ENCODE data around the gene PAOX. TPM values are rescaled to one million over a fixed set of nuclear protein-coding genes. Genes with fewer than 3 reads are reported as not detected.

The PAOX gene
- polyA plus RNA-seq, 2 donors = 11.5 to 16.1 TPM

DNA sequence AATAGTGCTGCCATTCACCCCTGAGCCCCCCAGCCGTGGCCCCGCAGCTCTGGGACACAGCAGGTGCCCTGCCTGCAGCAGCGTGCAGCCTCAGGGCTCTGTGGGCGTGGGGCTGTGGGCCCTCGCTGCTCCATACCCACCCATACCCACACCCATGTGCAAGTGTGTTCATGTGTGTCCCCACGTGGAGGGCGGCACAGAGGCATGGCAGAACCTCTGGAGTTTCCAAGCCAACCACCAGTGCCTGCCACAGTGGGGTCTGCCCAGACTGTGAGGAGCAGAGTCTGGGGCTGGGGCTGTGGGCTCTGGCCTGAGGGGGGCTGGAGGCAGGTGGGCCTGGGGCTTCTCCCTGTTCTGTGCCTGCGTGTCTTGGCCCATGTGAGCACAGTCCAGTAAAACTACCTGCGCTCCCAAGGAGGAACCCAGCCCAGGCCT, 29.5 kb upstream of the PAOX start:
- H3K4me3 ChIP-seq (ENCODE audit: low read depth in 1 of 2, low read length in 2 of 2) = no peak overlapping the region
- H3K9me3 ChIP-seq (ENCODE audit: control insufficient read depth in 2 of 2, insufficient read depth in 1 of 2, low read depth in 1 of 2, low read length in 1 of 2) = peaks cover 0 to 3% of the 10 kb centered on the region in 2 donors
- no peaks in the 10 kb centered on the region for H3K36me3 ChIP-seq (ENCODE audit: control insufficient read depth in 2 of 2, insufficient read depth in 2 of 2, low read length in 1 of 2)
- H3K27me3 ChIP-seq (ENCODE audit: control insufficient read depth in 1 of 2, insufficient read depth in 2 of 2, low read length in 2 of 2) = no peaks in the 10 kb centered on the region
- no peak overlapping the region for H3K27ac ChIP-seq (ENCODE audit: low read depth in 2 of 2, low read length in 1 of 2)
- no peaks in the 10 kb centered on the region for H3K4me1 ChIP-seq (ENCODE audit: control insufficient read depth in 2 of 2, insufficient read depth in 2 of 2, low read length in 1 of 2)
- 50 to 56% methylated on average over 9 of the region's 9 CpGs for whole genome bisulfite sequencing, 2 donors

DNA sequence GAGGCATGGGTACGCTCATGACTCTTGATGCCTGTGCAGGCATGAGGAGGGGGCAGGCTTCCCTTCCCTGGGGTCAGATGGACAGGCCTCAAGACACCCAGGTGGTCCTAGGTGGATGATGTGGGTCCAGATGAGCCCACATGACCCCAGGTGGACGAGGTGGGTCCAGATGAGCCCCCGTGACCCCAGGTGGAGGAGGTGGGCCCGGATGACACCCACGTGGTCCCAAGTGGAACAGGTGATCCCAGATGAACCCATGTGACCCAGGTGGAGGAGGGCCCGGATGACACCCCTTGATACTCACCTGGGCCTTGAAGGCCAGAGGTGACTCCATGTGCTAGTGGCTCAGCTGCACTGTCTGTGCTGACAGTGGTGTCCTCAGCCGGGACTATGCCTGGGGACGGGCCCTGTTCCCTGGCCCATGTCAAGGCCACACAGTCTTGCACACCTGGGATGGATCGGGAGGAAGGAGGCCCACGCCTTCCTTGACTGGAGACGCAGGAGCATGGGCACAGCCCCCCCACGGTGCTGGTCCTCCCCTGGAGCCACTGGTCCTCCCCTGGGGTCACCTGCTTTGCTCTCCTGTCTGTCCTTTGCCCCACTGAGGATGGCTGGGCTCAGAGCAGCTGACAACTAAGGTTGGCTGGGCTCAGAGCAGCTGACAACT, 28.6 kb upstream of the PAOX start:
- no peaks in the 10 kb centered on the region for H3K4me1 ChIP-seq (ENCODE audit: control insufficient read depth in 2 of 2, insufficient read depth in 2 of 2, low read length in 1 of 2)
- no peak overlapping the region for H3K27ac ChIP-seq (ENCODE audit: low read depth in 2 of 2, low read length in 1 of 2)
- H3K4me3 ChIP-seq (ENCODE audit: low read depth in 1 of 2, low read length in 2 of 2) = no peak overlapping the region
- no peaks in the 10 kb centered on the region for H3K27me3 ChIP-seq (ENCODE audit: control insufficient read depth in 1 of 2, insufficient read depth in 2 of 2, low read length in 2 of 2)
- H3K36me3 ChIP-seq (ENCODE audit: control insufficient read depth in 2 of 2, insufficient read depth in 2 of 2, low read length in 1 of 2) = no peaks in the 10 kb centered on the region
- H3K9me3 ChIP-seq (ENCODE audit: control insufficient read depth in 2 of 2, insufficient read depth in 1 of 2, low read depth in 1 of 2, low read length in 1 of 2) = peaks cover 0 to 3% of the 10 kb centered on the region in 2 donors
- WGBS, 2 donors = 76 to 79% methylated on average over 12 of the region's 12 CpGs

DNA sequence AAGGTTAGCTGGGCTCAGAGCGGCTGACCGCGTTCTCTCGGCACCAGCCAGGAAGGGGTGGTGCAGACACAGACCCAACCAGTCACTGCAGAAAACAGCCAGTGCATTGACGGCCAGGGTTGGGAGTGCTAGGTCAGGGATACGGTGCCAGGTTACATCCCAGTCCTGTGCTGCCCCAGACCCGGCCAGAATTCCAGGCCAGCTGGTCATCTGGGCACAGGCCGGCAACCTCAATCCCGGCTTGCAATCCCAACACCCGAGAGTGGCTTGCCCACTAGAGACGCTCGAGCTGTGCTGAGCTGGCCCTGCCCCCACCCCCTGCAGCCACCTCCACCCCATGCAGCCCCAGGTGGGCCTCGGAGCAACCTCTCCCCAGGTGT, 28.1 kb upstream of the PAOX start:
- H3K4me1 ChIP-seq (ENCODE audit: control insufficient read depth in 2 of 2, insufficient read depth in 2 of 2, low read length in 1 of 2) = no peaks in the 10 kb centered on the region
- peaks cover 0 to 3% of the 10 kb centered on the region in 2 donors for H3K9me3 ChIP-seq (ENCODE audit: control insufficient read depth in 2 of 2, insufficient read depth in 1 of 2, low read depth in 1 of 2, low read length in 1 of 2)
- no peak overlapping the region for H3K27ac ChIP-seq (ENCODE audit: low read depth in 2 of 2, low read length in 1 of 2)
- no peaks in the 10 kb centered on the region for H3K27me3 ChIP-seq (ENCODE audit: control insufficient read depth in 1 of 2, insufficient read depth in 2 of 2, low read length in 2 of 2)
- H3K36me3 ChIP-seq (ENCODE audit: control insufficient read depth in 2 of 2, insufficient read depth in 2 of 2, low read length in 1 of 2) = no peaks in the 10 kb centered on the region
- no peak overlapping the region for H3K4me3 ChIP-seq (ENCODE audit: low read depth in 1 of 2, low read length in 2 of 2)
- WGBS, 2 donors = 49 to 51% methylated on average over 13 of the region's 13 CpGs

DNA sequence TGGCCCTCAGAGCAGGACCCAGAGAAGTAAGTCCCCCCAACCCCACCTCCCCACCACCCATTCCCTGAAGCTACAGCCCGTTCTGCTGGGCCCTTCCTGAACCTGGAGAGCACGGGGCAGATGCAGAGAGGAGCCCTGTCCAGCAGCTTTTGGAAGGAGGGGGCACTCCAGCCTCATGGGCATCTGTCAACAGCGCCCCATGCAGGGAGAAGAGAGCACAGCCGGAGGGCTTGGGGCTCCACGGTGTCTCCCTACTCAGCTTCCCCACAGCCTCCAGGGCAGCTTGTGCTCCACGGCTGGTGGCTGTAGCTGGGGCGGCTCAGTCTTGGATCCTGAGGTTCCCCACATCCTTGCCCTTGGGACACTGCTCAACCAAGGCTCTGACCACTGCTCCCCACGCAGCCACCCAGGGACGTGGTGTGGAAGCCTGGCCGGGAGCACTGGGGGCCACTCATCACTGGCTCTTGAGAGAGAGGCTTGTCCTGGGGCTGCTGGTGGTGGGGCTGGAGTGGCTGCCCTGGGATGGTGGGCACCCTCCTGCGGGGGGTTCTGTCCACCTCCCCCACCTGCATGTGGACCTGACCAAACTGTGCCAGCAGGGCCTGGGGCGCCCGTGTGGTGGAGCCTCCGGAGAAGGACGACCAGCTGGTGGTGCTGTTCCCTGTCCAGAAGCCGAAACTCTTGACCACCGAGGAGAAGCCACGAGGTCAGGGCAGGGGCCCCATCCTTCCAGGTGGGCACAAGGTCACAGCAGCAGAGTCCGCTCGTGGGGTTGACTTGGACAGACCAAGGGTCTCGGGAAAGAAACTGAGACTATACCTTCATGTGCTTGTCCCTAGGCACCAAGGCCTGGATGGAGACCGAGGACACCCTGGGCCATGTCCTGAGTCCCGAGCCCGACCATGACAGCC, 27.4 kb upstream of the PAOX start:
- 71 to 73% methylated on average over 24 of the region's 24 CpGs for WGBS, 2 donors
- H3K4me1 ChIP-seq (ENCODE audit: control insufficient read depth in 2 of 2, insufficient read depth in 2 of 2, low read length in 1 of 2) = peaks cover 0 to 3% of the 10 kb centered on the region in 2 donors
- H3K9me3 ChIP-seq (ENCODE audit: control insufficient read depth in 2 of 2, insufficient read depth in 1 of 2, low read depth in 1 of 2, low read length in 1 of 2) = peaks cover 0 to 3% of the 10 kb centered on the region in 2 donors
- H3K36me3 ChIP-seq (ENCODE audit: control insufficient read depth in 2 of 2, insufficient read depth in 2 of 2, low read length in 1 of 2) = no peaks in the 10 kb centered on the region
- H3K27ac ChIP-seq (ENCODE audit: low read depth in 2 of 2, low read length in 1 of 2) = no peak overlapping the region
- no peak overlapping the region for H3K4me3 ChIP-seq (ENCODE audit: low read depth in 1 of 2, low read length in 2 of 2)
- H3K27me3 ChIP-seq (ENCODE audit: control insufficient read depth in 1 of 2, insufficient read depth in 2 of 2, low read length in 2 of 2) = no peaks in the 10 kb centered on the region

DNA sequence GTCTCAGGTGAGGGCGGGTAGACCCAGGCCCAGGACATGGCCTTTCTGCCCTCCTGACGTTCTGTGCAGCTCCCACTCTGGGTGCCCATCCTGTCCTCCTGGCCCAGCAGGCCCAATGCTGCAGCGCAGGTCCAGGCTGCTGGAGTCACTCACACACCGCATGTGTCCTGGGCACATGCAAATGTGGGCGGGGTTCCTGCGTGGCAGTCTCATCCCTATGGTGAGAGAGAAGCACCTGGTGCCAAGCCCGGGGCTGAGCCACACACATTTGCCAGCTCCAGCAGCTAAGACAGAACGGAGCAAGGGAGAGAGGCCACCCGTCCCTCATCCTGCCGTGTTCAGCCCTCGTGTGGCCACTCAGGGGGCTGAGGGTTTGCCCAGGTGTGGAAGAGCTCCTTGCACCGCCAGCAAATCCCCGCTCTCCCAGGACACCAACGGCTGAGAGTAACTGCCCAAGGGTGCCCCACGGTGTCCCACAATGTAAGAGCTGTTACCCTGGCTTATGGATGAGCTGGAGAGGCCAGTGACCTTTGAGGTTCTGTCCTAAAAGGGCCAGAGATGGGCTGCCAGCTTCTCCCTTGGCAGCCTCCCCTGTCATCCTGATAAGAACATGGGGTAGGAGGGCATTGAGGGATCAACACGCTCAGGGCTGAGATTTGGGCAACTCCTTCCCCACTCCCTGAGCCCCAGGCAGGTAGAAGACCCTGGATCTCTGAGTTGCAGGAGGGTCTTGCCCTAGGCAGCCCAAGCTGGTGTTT, 25.7 kb upstream of the PAOX start:
- H3K27ac ChIP-seq (ENCODE audit: low read depth in 2 of 2, low read length in 1 of 2) = no peak overlapping the region
- no peaks in the 10 kb centered on the region for H3K9me3 ChIP-seq (ENCODE audit: control insufficient read depth in 2 of 2, insufficient read depth in 1 of 2, low read depth in 1 of 2, low read length in 1 of 2)
- WGBS, 2 donors = 60 to 72% methylated on average over 16 of the region's 16 CpGs
- no peaks in the 10 kb centered on the region for H3K36me3 ChIP-seq (ENCODE audit: control insufficient read depth in 2 of 2, insufficient read depth in 2 of 2, low read length in 1 of 2)
- H3K4me3 ChIP-seq (ENCODE audit: low read depth in 1 of 2, low read length in 2 of 2) = no peak overlapping the region
- H3K4me1 ChIP-seq (ENCODE audit: control insufficient read depth in 2 of 2, insufficient read depth in 2 of 2, low read length in 1 of 2) = peaks cover 0 to 11% of the 10 kb centered on the region in 2 donors
- no peaks in the 10 kb centered on the region for H3K27me3 ChIP-seq (ENCODE audit: control insufficient read depth in 1 of 2, insufficient read depth in 2 of 2, low read length in 2 of 2)

DNA sequence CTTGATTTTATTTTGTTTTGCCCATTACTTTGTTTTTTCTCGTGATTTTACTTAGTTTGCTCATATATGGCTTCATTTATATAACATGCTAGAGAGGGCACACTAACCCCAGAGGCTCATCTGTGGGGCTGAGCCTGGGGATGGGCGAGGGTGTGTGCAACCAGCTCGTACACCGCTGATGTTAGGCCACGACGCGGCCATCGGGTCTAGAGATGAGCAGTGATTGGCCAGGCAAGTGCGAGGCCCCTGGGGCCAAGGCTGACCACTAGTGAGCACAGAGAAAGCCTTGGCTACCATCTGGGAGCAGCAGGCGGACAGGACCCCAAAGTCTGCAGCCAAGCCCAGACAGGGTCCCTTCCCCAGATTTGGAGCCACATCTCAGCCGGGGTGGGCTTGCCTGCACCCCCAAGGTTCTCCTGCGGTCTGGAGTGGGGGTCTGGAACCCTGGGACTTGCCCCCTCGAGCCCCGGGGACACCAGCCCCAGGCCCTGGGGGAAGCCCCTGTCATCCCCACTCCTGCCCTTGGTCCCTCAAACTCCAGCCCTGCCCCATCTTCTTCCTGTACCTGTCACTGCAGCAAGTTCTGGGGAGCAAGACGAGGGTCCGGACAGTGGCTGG, 25.0 kb upstream of the PAOX start:
- Histone ChIP-seq H3K36me3 (ENCODE audit: control insufficient read depth in 2 of 2, insufficient read depth in 2 of 2, low read length in 1 of 2) (no peaks in the 10 kb centered on the region), H3K9me3 (ENCODE audit: control insufficient read depth in 2 of 2, insufficient read depth in 1 of 2, low read depth in 1 of 2, low read length in 1 of 2) (no peaks in the 10 kb centered on the region), H3K27me3 (ENCODE audit: control insufficient read depth in 1 of 2, insufficient read depth in 2 of 2, low read length in 2 of 2) (no peaks in the 10 kb centered on the region), H3K4me1 (ENCODE audit: control insufficient read depth in 2 of 2, insufficient read depth in 2 of 2, low read length in 1 of 2) (peaks cover 0 to 11% of the 10 kb centered on the region in 2 donors), H3K27ac (ENCODE audit: low read depth in 2 of 2, low read length in 1 of 2) (no peak overlapping the region), H3K4me3 (ENCODE audit: low read depth in 1 of 2, low read length in 2 of 2) (no peak overlapping the region)
- 87% methylated on average over 16 of the region's 16 CpGs for WGBS, 2 donors

DNA sequence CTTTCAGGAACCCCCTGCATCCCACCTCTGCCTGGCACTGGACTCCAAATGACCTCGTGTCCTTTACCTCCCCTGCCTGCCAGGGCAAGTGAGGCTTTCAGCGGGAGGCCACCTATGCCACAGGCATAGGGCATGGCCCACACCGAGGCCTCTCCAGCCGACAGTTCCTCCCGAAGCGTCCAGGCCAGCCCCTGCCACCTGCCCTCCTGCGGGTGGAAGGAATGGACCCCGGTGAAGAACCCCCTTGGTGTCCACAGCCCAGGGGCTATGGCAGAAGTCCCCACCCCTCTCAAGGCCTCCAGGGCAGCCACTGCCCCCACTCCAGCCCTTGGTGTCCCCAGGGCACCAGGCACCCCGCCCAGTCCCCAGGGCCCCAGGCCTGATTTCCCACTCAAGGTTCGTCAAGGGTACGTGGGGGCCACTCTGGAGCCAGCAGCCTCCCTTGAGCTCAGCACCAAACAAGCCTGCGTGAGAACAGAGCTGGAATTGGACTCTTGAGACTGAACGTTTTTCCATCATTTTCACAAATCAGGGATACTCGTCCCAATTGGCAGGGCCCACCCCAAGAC, 24.3 kb upstream of the PAOX start:
- H3K27ac ChIP-seq (ENCODE audit: low read depth in 2 of 2, low read length in 1 of 2) = no peak overlapping the region
- H3K27me3 ChIP-seq (ENCODE audit: control insufficient read depth in 1 of 2, insufficient read depth in 2 of 2, low read length in 2 of 2) = no peaks in the 10 kb centered on the region
- peaks cover 0 to 11% of the 10 kb centered on the region in 2 donors for H3K4me1 ChIP-seq (ENCODE audit: control insufficient read depth in 2 of 2, insufficient read depth in 2 of 2, low read length in 1 of 2)
- no peaks in the 10 kb centered on the region for H3K36me3 ChIP-seq (ENCODE audit: control insufficient read depth in 2 of 2, insufficient read depth in 2 of 2, low read length in 1 of 2)
- WGBS, 2 donors = 93 to 94% methylated on average over 14 of the region's 14 CpGs
- H3K9me3 ChIP-seq (ENCODE audit: control insufficient read depth in 2 of 2, insufficient read depth in 1 of 2, low read depth in 1 of 2, low read length in 1 of 2) = no peaks in the 10 kb centered on the region
- H3K4me3 ChIP-seq (ENCODE audit: low read depth in 1 of 2, low read length in 2 of 2) = no peak overlapping the region

DNA sequence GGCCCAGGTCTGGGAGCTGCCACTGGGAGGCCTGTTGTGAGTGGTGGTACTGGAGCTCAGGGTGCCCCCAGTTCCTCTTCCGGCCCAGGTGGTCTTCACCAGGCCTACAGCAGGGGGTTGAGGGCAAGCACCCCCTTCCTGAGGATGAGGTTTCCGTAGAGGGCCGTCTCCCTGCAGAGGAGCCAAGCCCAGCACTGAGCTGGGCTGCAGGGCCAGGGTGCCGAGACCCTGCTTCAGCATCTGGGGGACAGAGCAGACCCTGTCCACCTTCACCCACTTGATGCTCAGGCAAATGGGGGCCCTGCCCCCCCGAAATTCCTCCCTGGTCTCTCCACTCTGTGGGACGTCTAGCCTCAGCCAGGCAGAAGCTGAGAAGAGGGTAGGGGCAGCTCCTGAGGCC, 23.8 kb upstream of the PAOX start:
- no peaks in the 10 kb centered on the region for H3K9me3 ChIP-seq (ENCODE audit: control insufficient read depth in 2 of 2, insufficient read depth in 1 of 2, low read depth in 1 of 2, low read length in 1 of 2)
- H3K4me3 ChIP-seq (ENCODE audit: low read depth in 1 of 2, low read length in 2 of 2) = no peak overlapping the region
- no peaks in the 10 kb centered on the region for H3K27me3 ChIP-seq (ENCODE audit: control insufficient read depth in 1 of 2, insufficient read depth in 2 of 2, low read length in 2 of 2)
- peaks cover 0 to 11% of the 10 kb centered on the region in 2 donors for H3K4me1 ChIP-seq (ENCODE audit: control insufficient read depth in 2 of 2, insufficient read depth in 2 of 2, low read length in 1 of 2)
- WGBS, 2 donors = 93 to 98% methylated on average over 6 of the region's 6 CpGs
- no peak overlapping the region for H3K27ac ChIP-seq (ENCODE audit: low read depth in 2 of 2, low read length in 1 of 2)
- no peaks in the 10 kb centered on the region for H3K36me3 ChIP-seq (ENCODE audit: control insufficient read depth in 2 of 2, insufficient read depth in 2 of 2, low read length in 1 of 2)

DNA sequence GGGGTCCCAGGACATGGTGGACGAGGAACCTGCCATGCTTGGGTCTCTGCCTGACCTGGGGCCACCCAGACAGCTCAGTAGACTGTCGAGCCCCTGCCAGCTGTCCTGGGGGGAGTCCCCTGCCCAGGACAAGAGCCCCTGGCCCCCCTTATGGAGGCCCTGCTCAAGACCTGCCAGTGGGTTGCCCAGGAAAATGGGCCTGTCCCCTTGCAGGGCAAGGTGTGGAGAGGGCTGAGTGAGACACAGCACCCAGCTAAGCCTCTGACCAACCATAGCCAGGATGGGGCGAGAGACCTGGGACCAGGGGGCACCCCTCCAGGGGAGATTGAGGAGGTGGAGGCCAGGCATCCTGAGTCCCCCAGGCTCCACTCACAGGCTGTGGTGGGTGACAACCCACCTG, 23.1 kb upstream of the PAOX start:
- Histone ChIP-seq H3K27me3 (ENCODE audit: control insufficient read depth in 1 of 2, insufficient read depth in 2 of 2, low read length in 2 of 2) (no peaks in the 10 kb centered on the region), H3K4me3 (ENCODE audit: low read depth in 1 of 2, low read length in 2 of 2) (no peak overlapping the region), H3K4me1 (ENCODE audit: control insufficient read depth in 2 of 2, insufficient read depth in 2 of 2, low read length in 1 of 2) (peaks cover 0 to 14% of the 10 kb centered on the region in 2 donors), H3K27ac (ENCODE audit: low read depth in 2 of 2, low read length in 1 of 2) (no peak overlapping the region), H3K36me3 (ENCODE audit: control insufficient read depth in 2 of 2, insufficient read depth in 2 of 2, low read length in 1 of 2) (no peaks in the 10 kb centered on the region), H3K9me3 (ENCODE audit: control insufficient read depth in 2 of 2, insufficient read depth in 1 of 2, low read depth in 1 of 2, low read length in 1 of 2) (no peaks in the 10 kb centered on the region)
- 96% methylated on average over 3 of the region's 3 CpGs for WGBS, 2 donors
